ENCODE measurements around the gene SPATC1L. TPM values are rescaled to one million over a fixed set of nuclear protein-coding genes. Genes with fewer than 3 reads are reported as not detected.

SPATC1L gene
- total RNA-seq, 1 donor from 2014 or later: 25.3 TPM

DNA sequence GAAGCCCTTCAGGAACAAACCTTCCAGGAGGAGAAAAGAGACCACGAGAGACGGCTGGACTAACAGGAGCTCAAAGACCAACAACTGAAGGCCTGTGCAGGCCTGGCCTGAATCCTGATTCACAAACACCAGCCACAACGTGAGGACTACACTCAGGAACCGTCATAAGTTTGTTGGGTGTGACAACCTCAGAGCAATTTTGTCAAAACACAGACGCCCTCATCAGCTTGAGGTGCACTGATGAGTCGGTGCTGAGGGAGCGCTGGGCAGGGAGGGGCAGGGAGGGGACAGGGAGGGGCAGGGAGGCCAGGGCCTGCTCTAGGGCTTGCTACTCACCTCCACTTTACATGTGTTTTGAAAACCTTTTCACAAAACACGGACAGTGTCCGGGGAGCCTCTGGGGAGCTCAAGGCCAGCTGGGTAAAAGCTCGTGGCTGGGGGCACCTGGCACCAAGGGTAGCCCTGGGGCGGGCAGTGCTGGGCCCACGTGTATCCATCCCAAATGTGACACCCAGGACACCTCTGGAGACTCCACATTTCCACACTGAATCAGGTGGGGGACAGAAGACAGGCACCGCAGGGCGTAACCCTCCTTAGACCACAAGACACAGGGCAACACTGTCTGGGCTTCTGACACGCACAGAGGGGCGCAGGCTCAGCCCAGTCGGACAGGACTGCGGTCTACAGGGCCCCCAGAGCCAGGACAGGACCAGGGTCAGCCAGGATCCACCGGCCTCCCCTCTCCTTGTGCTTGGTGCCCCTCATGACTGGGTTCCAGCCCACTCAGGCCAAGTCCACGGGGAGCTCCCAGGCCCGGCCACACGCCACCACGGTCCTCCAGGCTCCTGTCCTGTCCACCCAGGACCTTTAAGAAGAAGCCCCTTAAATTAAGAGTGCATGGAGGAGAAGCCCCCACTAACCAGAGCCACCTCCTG, 27.8 kb upstream of the SPATC1L start:
- Mint-ChIP-seq H3K4me3 (ENCODE audit: unreplicated experiment) (no peak overlapping the region), H3K9me3 (ENCODE audit: unreplicated experiment) (no peaks in the 10 kb centered on the region), H3K27ac (ENCODE audit: unreplicated experiment) (no peak overlapping the region), H3K27me3 (ENCODE audit: unreplicated experiment) (peaks cover 17% of the 10 kb centered on the region), H3K4me1 (ENCODE audit: unreplicated experiment) (no peaks in the 10 kb centered on the region), H3K36me3 (ENCODE audit: low read depth, unreplicated experiment) (peaks cover 25% of the 10 kb centered on the region)
- DNase-seq (ENCODE audit: low spot score): no peak
- TF ChIP-seq, protein P1, sequence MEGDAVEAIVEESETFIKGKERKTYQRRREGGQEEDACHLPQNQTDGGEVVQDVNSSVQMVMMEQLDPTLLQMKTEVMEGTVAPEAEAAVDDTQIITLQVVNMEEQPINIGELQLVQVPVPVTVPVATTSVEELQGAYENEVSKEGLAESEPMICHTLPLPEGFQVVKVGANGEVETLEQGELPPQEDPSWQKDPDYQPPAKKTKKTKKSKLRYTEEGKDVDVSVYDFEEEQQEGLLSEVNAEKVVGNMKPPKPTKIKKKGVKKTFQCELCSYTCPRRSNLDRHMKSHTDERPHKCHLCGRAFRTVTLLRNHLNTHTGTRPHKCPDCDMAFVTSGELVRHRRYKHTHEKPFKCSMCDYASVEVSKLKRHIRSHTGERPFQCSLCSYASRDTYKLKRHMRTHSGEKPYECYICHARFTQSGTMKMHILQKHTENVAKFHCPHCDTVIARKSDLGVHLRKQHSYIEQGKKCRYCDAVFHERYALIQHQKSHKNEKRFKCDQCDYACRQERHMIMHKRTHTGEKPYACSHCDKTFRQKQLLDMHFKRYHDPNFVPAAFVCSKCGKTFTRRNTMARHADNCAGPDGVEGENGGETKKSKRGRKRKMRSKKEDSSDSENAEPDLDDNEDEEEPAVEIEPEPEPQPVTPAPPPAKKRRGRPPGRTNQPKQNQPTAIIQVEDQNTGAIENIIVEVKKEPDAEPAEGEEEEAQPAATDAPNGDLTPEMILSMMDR (IDR thresholded peaks at IDR 0.05; ENCODE audit: unreplicated experiment): no peak

DNA sequence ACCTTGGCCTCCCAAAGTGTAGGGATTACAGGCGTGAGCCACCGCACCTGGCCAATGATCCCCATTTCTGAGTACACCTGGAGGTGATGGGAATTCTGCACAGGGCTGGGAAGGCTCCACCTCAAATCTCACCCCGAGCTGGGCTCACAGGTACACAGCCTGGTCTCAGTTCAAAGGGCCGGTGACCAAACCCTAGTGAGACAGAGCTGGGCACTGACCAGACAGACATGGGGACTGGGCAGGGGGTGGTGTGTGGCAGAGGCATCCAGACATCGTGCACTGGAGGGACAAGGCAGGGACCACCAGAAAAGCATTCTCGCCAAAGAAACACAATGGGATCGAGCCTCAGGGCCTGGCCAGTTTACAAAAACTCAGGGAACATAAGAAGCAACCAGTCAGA, 27.1 kb upstream of the SPATC1L start:
- TF ChIP-seq, protein P1 (IDR thresholded peaks at IDR 0.05; ENCODE audit: unreplicated experiment): no peak
- no peaks in the 10 kb centered on the region for H3K9me3 Mint-ChIP-seq (ENCODE audit: unreplicated experiment)
- no peak overlapping the region for H3K4me3 Mint-ChIP-seq (ENCODE audit: unreplicated experiment)
- H3K36me3 Mint-ChIP-seq (ENCODE audit: low read depth, unreplicated experiment): peaks cover 25% of the 10 kb centered on the region
- H3K4me1 Mint-ChIP-seq (ENCODE audit: unreplicated experiment): no peaks in the 10 kb centered on the region
- DNase-seq (ENCODE audit: low spot score): no peak
- peaks cover 17% of the 10 kb centered on the region for H3K27me3 Mint-ChIP-seq (ENCODE audit: unreplicated experiment)
- H3K27ac Mint-ChIP-seq (ENCODE audit: unreplicated experiment): no peak overlapping the region

DNA sequence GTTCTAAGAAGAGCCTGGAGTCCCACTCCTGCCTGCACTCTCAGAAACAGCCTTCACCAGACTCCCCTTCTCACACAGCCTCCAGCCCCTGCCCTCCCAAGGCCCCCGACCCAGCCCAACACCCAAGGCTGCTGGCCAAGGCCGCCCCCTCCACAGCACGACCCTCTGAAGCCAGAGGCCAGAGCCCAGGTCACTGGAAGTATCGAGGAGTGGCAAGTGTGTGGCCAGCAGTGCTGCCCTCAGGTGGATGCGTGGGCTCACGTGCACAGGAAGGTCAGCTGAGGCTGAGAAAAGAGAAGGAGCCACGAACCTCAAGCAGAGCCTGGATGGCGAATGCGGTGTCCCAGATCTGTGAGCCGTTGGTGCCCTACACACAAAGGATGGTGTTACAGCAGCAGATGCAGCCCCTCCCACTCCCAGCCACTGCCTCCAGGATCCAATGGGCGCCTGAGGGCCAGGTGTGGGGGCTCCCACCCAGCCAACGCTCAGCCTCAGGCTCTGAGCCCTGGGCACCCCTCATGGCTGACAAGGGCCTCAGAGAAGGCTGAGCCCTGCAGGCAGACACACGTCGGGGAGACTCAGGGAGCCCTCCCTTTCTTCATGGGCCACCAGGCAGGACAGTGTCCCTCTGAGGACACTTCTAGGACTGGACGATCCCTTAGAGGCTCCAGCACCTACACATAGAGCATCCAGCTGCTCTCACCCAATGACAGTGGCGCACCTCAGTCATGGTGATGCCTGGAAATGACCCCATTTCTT, 26.3 kb upstream of the SPATC1L start:
- Mint-ChIP-seq H3K27ac (ENCODE audit: unreplicated experiment) (no peak overlapping the region), H3K36me3 (ENCODE audit: low read depth, unreplicated experiment) (peaks cover 27% of the 10 kb centered on the region), H3K4me3 (ENCODE audit: unreplicated experiment) (no peak overlapping the region), H3K9me3 (ENCODE audit: unreplicated experiment) (no peaks in the 10 kb centered on the region), H3K27me3 (ENCODE audit: unreplicated experiment) (peaks cover 17% of the 10 kb centered on the region), H3K4me1 (ENCODE audit: unreplicated experiment) (no peaks in the 10 kb centered on the region)
- no peak for DNase-seq (ENCODE audit: low spot score)
- TF ChIP-seq, protein P1 (IDR thresholded peaks at IDR 0.05; ENCODE audit: unreplicated experiment): no peak

DNA sequence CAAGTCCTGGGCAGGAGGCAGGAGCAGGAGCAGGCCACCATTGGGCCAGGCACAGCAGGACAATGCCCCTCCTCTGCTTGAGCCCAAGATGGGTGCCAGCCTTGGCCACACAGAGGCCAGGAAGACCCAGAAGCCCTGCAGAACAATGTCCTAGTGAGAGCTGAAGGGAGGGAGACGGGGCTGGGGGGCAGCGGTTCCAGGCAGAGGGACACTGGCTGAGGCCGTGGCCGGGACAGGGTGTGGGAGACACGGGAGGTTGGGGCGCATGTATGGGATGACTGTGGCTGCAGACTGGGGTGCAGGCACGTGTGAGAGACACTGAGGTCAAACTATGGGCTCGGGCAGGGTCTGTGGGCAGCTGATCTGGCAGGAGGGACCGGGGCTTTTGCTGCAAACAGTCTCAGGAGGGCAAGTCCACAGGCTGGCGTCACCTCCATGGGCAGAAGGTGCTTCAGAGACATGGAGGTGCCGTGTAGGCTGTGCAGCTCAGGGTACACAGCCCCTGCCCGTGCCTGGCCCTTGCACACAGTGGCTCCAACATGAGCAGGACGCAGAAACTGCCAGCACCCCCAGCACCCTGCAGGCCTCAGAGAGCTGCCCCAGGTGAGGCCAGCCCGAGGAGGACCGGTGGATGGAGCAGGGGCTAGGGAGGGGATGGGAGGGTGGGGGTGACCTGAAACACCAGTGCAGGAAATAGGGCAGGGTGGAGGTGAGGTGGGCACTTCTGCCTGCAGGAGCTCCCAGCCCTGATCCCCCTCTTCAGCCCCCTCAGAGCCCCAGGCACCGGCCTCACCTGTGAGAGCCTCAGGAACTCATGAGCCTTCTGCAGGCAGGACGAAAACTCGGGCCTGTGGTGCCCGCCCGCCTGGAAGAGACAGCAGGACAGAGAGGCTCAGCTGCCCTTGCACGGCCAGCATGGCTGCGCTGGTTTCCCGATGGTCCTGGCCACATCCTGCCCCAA, 24.8 kb upstream of the SPATC1L start:
- Mint-ChIP-seq H3K36me3 (ENCODE audit: low read depth, unreplicated experiment) (peaks cover 37% of the 10 kb centered on the region), H3K4me3 (ENCODE audit: unreplicated experiment) (no peak overlapping the region), H3K27me3 (ENCODE audit: unreplicated experiment) (peaks cover 10% of the 10 kb centered on the region), H3K27ac (ENCODE audit: unreplicated experiment) (no peak overlapping the region), H3K9me3 (ENCODE audit: unreplicated experiment) (no peaks in the 10 kb centered on the region), H3K4me1 (ENCODE audit: unreplicated experiment) (no peaks in the 10 kb centered on the region)
- no peak for DNase-seq (ENCODE audit: low spot score)
- TF ChIP-seq, protein P1 (IDR thresholded peaks at IDR 0.05; ENCODE audit: unreplicated experiment): no peak
